Measurements from ENCODE around the gene EXT2.

Gene EXT2

DNA sequence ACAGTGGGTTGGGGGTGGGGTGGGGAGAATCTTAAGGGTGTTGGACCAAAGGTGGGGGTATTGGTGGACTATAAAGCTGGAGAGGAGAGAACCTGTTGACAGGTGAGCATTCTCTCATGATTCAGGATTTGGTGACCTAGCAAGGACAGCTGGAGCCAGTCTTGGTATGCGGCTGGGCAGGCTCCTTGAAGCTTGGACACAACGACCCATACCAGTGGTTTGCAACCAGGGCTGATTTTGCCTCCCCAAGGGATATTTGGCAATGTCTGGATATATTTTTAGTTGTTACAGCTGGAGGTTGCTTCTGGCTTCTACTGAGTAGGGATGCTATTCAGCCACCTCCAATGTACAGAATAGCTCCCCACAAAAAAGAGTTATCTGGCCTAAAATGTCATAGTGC, 5.6 kb downstream of the EXT2 start:
- TF ChIP-seq GATA2 (IDR thresholded peaks at IDR 0.05; ENCODE audit: low read depth, low read length) (no peak), GATA3 (IDR thresholded peaks at IDR 0.05; ENCODE audit: low read depth, low read length) (no peak)

DNA sequence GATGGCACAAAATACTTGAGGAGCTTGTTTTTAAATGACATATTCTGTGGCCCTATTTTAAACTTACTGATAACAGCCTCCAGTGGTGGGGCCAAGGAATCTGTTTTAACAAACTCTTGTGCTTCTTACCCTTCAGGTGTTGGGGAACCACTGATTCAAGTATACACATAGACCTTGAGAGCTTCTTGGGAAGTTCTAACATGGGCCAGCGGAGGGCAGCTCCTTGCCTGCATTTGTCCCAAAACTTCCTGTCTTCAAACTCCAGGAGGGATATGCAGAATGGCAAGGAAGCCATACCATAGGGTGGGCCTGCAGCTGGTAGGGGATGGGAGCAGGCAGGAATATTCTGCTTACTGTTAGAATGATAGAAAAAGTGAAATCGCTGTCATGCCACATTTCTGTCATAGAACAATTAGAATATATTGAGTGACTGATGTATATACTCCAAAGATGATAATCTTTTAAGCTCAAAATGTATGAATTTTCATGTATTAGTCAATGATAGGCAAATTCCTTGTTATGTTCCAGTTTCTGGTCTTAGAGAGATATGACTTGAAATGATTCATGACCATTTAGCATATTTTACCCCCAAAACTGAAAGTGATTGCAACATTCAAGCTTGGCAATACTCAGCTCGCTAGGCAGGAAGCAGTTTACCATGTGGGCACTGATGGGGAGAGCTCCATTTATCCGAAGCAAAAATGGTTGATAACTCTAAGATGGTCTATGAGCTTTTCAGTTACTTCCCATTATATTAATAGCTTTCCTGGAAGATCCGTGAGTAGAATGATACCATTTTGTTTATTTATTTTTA, 9.2 kb downstream of the EXT2 start:
- no peak for TF ChIP-seq GATA2 (IDR thresholded peaks at IDR 0.05; ENCODE audit: low read depth, low read length)
- TF ChIP-seq GATA3 (IDR thresholded peaks at IDR 0.05; ENCODE audit: low read depth, low read length), result no peak

DNA sequence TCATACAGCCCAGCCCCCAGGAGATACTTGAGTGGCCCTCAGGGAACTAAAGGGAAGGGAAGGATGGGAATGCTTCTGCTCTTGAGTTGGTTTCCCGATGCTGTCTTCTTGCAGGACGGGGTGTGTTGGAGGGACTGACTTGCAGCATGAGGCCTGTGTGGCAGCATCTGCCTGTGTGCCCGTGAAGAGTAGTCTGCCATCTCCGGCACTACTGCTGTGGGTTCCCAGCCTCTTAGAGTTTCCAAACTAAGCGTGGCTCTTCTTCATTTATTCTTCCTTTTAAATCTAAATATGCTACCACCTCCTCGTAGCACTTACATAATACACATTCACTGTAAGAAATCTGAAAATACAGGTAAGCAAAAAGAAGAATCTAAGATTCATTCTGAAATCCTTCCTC, 12.8 kb downstream of the EXT2 start:
- no peak for TF ChIP-seq GATA2 (IDR thresholded peaks at IDR 0.05; ENCODE audit: low read depth, low read length)
- TF ChIP-seq GATA3 (IDR thresholded peaks at IDR 0.05; ENCODE audit: low read depth, low read length), result no peak

DNA sequence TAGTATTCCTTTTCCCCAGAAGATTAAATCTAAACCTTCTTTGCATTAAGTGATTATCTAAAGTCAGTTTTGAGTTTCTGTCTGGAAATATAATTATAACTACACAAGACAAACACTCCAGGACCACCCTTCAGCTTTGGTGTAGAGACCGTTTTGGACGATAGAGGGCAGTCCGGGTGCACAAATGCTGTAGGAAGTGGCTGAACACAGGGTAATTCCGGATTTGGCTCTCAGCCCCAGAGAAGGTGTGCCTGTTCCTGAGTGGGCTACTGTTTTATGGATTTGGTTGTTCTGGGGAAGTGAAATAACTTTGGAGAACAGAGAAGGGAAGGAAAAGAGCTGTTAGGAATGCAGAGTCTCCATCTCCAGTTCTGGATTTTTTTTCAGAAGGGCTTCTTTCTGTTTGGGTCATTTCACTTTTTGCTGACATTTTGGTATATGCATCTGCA, 14.8 kb downstream of the EXT2 start:
- TF ChIP-seq GATA3 (IDR thresholded peaks at IDR 0.05; ENCODE audit: low read depth, low read length), result no peak
- TF ChIP-seq GATA2 (IDR thresholded peaks at IDR 0.05; ENCODE audit: low read depth, low read length), result no peak

- TF ChIP-seq GATA3 (IDR thresholded peaks at IDR 0.05; ENCODE audit: low read depth, low read length), result no peak
- no peak for TF ChIP-seq GATA2 (IDR thresholded peaks at IDR 0.05; ENCODE audit: low read depth, low read length)
Observed at GRCh38 chr11:44112091-44112821, 16.8 kb downstream of the EXT2 start.

DNA sequence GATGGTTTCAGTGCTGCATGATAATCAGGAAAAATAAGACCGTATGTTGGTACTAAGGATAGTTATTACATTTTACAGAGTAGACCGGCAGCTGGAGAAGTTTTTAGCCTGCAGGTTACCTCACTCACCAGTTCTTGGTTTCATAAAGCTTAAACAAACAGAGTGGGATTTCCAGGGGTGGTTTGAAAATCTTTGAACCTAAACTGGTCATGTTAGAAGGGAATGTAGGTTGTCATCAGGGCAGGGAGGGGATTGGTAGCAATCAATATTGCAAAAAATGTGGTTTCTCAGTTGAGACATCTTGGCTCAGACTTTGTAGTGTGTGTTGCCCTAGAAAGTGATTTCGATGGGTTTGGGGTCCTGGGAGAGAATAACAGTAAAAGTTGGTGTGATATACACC, 17.5 kb downstream of the EXT2 start:
- TF ChIP-seq GATA2 (IDR thresholded peaks at IDR 0.05; ENCODE audit: low read depth, low read length), result no peak
- TF ChIP-seq GATA3 (IDR thresholded peaks at IDR 0.05; ENCODE audit: low read depth, low read length), result no peak

- TF ChIP-seq GATA3 (IDR thresholded peaks at IDR 0.05; ENCODE audit: low read depth, low read length), result no peak
Observed at GRCh38 chr11:44113572-44113971, 18.1 kb downstream of the EXT2 start.

DNA sequence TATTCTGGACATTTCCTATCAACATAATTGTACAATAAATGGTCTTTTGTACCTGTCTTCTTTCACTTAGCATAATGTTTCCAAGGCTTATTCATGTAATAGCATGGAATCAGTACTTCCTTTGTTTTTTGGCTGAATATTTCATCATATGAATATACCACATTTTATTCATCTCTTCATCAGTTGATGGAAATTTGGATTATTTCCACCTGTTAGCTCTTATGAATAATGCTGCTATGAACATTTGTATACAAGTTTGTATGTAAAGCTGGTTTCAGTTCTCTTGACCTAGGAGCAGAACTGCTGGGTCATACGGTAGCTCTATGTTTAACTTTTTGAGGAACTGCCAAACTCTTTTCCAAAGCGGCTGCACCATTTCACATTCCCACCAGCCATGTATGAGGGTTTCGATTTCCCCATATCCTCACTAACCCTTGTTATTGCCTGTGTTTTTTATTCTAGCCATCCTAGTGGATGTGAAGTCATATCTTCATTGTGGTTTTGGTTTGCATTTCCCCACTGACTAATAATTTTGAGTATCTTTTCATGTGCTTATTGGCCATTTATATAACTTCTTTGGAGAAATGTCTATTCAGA, 20.9 kb downstream of the EXT2 start:
- TF ChIP-seq GATA3 (IDR thresholded peaks at IDR 0.05; ENCODE audit: low read depth, low read length), result no peak
- TF ChIP-seq GATA2 (IDR thresholded peaks at IDR 0.05; ENCODE audit: low read depth, low read length), result no peak

DNA sequence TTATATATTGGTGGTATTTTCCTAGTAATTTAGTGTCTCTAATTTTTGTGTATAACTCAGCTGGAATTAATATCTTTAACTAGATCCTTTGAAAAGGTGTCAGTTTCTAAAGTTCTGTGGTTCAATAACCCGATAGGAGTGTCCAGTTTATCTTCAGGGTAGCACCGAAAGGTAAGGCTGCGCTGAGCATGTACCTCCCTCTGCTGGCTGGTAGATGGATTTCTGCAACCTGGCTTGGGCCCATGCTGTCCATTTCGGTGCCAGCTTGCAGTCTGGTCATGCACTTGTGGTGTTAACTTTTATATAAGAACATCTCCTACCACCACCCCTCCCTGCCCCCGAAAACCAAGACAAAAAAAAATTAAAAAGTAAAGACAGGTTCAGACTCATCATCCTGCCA, 24.7 kb downstream of the EXT2 start:
- TF ChIP-seq GATA3 (IDR thresholded peaks at IDR 0.05; ENCODE audit: low read depth, low read length) (no peak), GATA2 (IDR thresholded peaks at IDR 0.05; ENCODE audit: low read depth, low read length) (no peak)

DNA sequence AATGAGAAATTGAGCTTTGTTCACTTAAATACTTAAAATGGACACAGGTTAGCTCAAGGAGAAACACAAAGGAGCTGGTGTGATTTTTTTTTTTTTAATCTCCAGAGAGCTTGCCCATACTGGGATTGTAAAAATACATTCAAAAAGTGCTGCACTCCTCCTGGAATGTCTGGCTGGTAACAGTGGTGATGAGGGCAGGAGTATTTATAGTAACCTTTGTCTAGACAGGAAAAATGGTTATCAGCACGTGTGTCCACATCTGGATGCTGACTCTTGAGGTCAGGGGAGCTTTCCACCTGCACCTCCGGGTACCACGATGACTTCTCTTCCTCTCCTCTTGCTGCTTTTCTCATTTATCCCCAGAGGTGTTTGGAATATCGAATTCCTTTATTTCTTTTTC, 30.1 kb downstream of the EXT2 start:
- TF ChIP-seq GATA2 (IDR thresholded peaks at IDR 0.05; ENCODE audit: low read depth, low read length), result no peak
- no peak for TF ChIP-seq GATA3 (IDR thresholded peaks at IDR 0.05; ENCODE audit: low read depth, low read length)

DNA sequence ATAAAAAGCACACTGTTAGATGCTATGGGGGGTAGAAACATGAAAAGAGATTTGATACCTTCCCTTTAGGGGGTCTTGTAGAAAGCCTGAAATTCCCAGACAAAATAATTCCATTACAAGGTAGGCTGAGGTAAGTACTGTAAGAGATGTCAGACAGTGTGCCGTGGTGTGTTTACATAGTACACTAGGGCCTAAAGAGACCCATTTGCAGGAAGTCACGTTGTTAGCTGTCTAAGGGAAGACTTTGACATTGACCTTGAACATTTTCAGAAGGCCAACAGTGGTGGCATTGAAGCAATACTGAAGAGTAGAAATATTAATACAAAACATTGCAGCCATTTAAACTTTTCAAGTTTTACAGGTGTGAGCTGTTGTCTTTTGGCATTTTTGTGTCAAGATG, 30.8 kb downstream of the EXT2 start:
- no peak for TF ChIP-seq GATA2 (IDR thresholded peaks at IDR 0.05; ENCODE audit: low read depth, low read length)
- TF ChIP-seq GATA3 (IDR thresholded peaks at IDR 0.05; ENCODE audit: low read depth, low read length), result no peak

GRCh38 chr11:44127130-44127529, 31.7 kb downstream of the EXT2 start:
- TF ChIP-seq GATA2 (IDR thresholded peaks at IDR 0.05; ENCODE audit: low read depth, low read length) (no peak), GATA3 (IDR thresholded peaks at IDR 0.05; ENCODE audit: low read depth, low read length) (no peak)

GRCh38 chr11:44128729-44129128, 33.3 kb downstream of the EXT2 start:
- TF ChIP-seq GATA2 (IDR thresholded peaks at IDR 0.05; ENCODE audit: low read depth, low read length), result no peak
- no peak for TF ChIP-seq GATA3 (IDR thresholded peaks at IDR 0.05; ENCODE audit: low read depth, low read length)

- TF ChIP-seq GATA3 (IDR thresholded peaks at IDR 0.05; ENCODE audit: low read depth, low read length) (no peak), GATA2 (IDR thresholded peaks at IDR 0.05; ENCODE audit: low read depth, low read length) (no peak)
Observed at GRCh38 chr11:44130751-44131150, 35.3 kb downstream of the EXT2 start.
